GM12864 (cell line): ENCODE results near the gene VSTM5.

ENCODE experiments used
- DNase-seq: peaks from one replicate; pipeline ENCODE4 v3.0.0-alpha.2; 2011; ENCODE audit warnings: low read depth
- H3K4me3 ChIP-seq: 2 replicates; pipeline ENCODE4 v1.5.1; 2011; ENCODE audit warnings: mild to moderate bottlenecking, low read depth, low read length, control low read depth
- TF ChIP-seq, protein P1 (sequence below): IDR thresholded peaks from 2 replicates; pipeline ENCODE4 v1.5.1; 2011; ENCODE audit warnings: low read depth, mild to moderate bottlenecking, moderate library complexity, low read length, control low read depth, inconsistent platforms; ENCODE audit errors: missing control alignments

Gene VSTM5

DNA sequence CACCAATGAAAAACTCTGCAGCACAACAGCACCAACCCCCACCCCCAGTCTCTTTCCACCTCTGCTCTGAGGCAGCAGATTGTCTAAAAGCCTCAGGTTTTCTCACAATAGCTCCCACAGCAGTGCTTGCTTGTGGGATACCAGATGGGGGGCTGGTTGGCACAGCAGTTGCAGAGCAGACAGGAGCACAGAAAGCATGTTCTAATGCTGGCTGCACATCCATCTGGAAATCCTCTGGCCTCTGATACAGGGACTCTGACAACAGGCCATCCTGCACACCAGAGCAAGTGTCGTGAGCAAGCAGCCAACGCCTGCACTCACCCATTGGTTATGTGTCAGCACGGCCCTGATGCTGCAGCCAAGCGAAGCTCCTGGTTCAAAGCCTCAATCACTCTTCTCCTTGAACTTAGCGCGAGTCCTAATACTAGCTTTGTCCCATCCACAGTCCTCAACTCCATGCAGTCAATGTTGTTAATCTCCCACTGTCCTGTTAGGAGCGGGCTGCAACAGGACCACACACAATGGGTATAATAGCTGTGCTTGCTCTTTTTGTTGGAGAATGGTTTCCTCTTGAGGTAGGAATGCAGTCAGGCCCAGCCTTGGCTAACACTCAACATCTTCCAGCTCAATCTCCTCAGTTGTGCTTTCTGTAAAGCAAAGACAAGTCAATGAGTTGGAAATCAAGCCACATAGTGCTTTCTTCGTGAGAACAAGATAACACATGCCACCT, 30.3 kb downstream of the VSTM5 start:
- TF ChIP-seq, protein P1, sequence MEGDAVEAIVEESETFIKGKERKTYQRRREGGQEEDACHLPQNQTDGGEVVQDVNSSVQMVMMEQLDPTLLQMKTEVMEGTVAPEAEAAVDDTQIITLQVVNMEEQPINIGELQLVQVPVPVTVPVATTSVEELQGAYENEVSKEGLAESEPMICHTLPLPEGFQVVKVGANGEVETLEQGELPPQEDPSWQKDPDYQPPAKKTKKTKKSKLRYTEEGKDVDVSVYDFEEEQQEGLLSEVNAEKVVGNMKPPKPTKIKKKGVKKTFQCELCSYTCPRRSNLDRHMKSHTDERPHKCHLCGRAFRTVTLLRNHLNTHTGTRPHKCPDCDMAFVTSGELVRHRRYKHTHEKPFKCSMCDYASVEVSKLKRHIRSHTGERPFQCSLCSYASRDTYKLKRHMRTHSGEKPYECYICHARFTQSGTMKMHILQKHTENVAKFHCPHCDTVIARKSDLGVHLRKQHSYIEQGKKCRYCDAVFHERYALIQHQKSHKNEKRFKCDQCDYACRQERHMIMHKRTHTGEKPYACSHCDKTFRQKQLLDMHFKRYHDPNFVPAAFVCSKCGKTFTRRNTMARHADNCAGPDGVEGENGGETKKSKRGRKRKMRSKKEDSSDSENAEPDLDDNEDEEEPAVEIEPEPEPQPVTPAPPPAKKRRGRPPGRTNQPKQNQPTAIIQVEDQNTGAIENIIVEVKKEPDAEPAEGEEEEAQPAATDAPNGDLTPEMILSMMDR, result no peak
- no peak overlapping the region for H3K4me3 ChIP-seq
- no peak for DNase-seq

DNA sequence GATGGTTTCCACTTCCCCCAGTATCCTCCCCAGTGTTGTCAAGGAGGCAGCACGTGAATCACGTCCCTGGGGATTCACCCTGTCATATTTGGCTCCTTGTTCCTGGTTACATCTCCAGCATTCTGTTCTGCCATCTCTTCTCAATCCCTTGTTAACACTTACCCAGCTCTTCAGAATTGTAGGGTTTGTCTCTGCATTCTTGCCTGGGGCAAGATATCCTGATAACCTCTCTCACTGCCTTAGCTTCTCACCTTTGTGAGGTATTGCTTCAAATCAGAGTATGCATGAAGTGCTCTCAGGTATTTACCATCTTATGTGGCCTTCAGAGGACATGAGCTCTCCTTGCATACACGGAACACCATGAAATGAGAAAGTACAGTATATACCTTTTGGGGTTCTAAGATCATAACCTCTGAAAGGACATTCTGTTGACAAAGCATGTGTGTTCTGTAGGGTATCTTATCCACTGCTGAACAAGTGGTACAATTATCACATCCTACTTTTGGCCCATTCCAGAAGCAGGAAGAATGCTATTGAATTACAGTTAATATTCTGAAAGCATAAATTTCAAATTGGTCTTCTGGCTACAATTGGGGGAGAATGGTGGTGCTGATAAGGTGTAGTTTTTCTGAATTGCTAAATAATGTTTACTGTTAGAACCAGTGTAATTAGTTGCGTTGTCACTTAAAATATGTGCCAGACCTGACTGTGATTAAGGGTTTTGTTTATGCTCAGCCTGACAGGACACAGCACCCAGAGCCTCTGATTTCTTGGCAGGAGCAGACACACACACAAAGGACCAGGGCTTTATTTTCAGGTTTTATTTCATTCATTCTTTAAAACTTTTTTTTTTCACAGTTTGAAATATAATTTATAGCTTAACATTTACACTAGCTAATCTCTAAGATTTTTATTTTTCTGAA, 32.7 kb downstream of the VSTM5 start:
- no peak for DNase-seq
- TF ChIP-seq, protein P1, result no peak
- no peak overlapping the region for H3K4me3 ChIP-seq

DNA sequence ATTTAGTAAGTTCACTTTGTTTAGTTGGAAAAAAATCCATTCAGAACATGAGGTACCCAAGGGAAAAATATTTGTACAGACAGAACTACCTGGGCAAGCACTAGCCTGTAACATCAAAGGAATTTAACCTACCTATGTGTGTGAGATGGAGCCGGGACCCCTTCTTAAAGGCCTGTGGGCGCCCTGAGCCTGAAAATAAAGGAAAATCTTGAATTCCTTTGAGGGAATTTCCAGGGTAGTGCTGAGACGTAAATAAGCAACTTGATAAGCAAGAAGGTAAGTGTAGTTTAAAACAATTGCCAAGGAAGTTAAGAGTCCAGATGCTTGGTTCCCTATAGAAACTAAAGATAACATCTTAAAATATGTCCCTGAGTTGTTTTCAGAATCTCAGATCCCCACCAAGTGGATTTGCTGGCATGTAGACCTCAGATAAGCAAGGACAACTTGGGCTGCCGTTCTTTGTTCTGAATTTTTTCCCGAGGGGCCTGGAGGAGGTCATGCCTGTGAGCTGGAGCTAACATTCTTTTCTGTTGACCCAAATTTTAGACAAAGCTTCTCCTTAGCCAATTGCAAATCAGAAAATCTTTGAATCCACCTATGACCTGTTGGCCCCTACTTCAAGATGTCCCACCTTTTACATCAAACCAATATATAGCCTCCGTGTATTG, 35.3 kb downstream of the VSTM5 start:
- TF ChIP-seq, protein P1, result no peak
- no peak overlapping the region for H3K4me3 ChIP-seq
- no peak for DNase-seq

DNA sequence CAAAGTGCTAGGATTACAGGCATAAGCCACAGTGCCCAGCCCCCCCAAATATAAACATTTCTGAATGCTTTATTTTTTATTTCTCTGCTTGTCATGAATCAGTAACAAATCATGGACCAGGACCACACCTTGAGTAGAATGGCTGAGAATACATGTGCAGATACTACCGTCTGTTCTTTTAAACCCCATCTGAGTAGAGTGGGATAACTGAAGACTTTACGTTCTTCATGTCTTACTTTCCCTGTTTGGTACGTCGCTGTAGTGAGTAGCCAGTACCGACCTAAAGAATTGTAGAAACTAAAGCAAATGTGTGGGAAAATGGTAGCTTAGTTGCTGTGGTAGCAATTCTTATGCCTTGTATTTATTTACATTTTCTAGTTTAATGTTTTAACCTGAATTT, 36.4 kb downstream of the VSTM5 start:
- TF ChIP-seq, protein P1, result no peak
- DNase-seq, result no peak
- H3K4me3 ChIP-seq, result no peak overlapping the region

DNA sequence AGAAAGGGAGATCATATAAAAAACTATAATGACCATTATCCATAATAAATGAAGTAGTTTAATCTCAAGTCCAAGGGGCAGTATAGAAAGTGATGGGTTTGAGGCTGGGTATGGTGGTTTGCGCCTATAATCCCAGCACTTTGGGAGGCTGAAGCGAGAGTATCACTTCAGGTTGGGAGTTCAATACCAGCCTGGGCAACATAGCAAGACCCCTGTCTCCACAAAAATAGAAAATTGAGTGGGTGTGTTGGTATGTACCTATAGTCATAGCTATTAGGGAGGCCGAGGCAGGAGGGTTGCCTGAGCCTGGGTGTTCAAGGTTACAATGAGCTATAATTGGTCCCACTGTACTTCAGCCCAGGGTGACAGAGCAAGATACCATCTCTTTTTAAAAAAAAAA, 42.4 kb downstream of the VSTM5 start:
- H3K4me3 ChIP-seq, result no peak overlapping the region
- TF ChIP-seq, protein P1, result no peak
- DNase-seq, result no peak

DNA sequence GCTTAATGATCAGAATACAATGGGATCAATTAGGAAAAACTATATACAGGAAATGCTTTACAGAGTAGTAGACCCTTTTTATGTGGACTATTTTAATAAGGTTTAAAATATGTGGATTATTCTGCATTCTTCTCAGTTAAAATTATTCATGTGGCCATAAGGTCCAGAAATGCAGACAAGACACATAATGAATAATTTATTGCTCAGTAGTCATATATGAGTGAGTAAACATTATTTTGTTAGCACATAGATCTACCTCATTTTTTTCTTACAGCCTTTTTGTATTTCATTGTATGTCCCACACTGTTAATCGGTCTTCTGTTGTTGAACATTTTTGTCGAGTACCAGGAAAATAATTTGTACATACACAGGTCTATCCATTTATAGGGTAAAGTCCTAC, 45.5 kb downstream of the VSTM5 start:
- DNase-seq, result no peak
- TF ChIP-seq, protein P1, result no peak
- no peak overlapping the region for H3K4me3 ChIP-seq
